ENCODE data around the gene RXFP4. TPM values are rescaled to one million over a fixed set of nuclear protein-coding genes. Genes with fewer than 3 reads are reported as not detected.

Gene RXFP4
- total RNA-seq, 1 experiment from 2014 or later: not detected

GRCh38 chr1:155938220-155938627 is 3.2 kb upstream of the RXFP4 start:
- Histone ChIP-seq H2BK120ac (ENCODE audit: low read depth, low read length, poor library complexity, severe bottlenecking) (no peak overlapping the region), H3K56ac (ENCODE audit: insufficient read length, low read depth, low read length) (no peak overlapping the region)

More at GRCh38 chr1:155938220-155938627, 3.2 kb upstream of the RXFP4 start:
- DNase-seq: no peak
- Histone ChIP-seq H3K14ac (ENCODE audit: insufficient read depth, low read length) (no peak overlapping the region), H4K5ac (ENCODE audit: insufficient read length, low read depth, low read length) (no peak overlapping the region), H2BK12ac (ENCODE audit: insufficient read length, low read depth, low read length) (no peak overlapping the region), H4K8ac (replicated peaks; ENCODE audit: insufficient read length, low read depth, low read length) (no peak overlapping the region), H3K79me1 (ENCODE audit: insufficient read depth, low read depth, low read length, poor library complexity, severe bottlenecking) (peaks cover 4% of the 10 kb centered on the region), H3K27me3 (ENCODE audit: insufficient read depth, low read length) (no peaks in the 10 kb centered on the region), H3K79me2 (ENCODE audit: insufficient read depth, low read length) (peaks cover 7% of the 10 kb centered on the region; the same call in 1 of the 2 replicates), H4K91ac (ENCODE audit: insufficient read length, low read depth, low read length) (no peak overlapping the region), H3K4ac (ENCODE audit: low read depth, low read length) (no peak overlapping the region), H3K23ac (ENCODE audit: insufficient read length, low read depth, low read length) (no peak overlapping the region), H3K4me2 (ENCODE audit: insufficient read depth, insufficient read length, low read length) (no peak overlapping the region), H3K18ac (ENCODE audit: insufficient read length, low read depth, low read length) (no peak overlapping the region), H2AK5ac (ENCODE audit: insufficient read length, low read length) (no peak overlapping the region), H2BK20ac (ENCODE audit: low read depth, low read length, poor library complexity, severe bottlenecking) (no peak overlapping the region), H3K23me2 (ENCODE audit: insufficient read length, low read depth, low read length, poor library complexity, severe bottlenecking) (peaks cover 6% of the 10 kb centered on the region), H2BK15ac (ENCODE audit: low read depth, low read length) (no peak overlapping the region), H2BK5ac (ENCODE audit: insufficient read length, low read length) (no peak overlapping the region), H3K27ac (ENCODE audit: insufficient read length, low read depth, low read length) (no peak overlapping the region), H3T11ph (ENCODE audit: low read length) (no peak overlapping the region), H3K4me1 (ENCODE audit: insufficient read depth, low read length) (no peaks in the 10 kb centered on the region; the same call in 1 of the 2 replicates), H3K9me3 (ENCODE audit: control insufficient read depth, low read depth, low read length) (no peaks in the 10 kb centered on the region), H3K9ac (ENCODE audit: extremely low read depth, insufficient read length, low read length) (no peak overlapping the region), H4K20me1 (ENCODE audit: control insufficient read depth, insufficient read depth, insufficient read length) (no peaks in the 10 kb centered on the region), H2AFZ (ENCODE audit: low read length) (no peak overlapping the region)
- H3K4me3 Mint-ChIP-seq: no peak overlapping the region
- peaks cover 11% of the 10 kb centered on the region in 2 experiments for H3K4me1 Mint-ChIP-seq
- no CpG with 5 or more reads among the region's 1 CpG for WGBS (ENCODE audit: extremely low coverage, insufficient read length, low lambda C conversion rate)
- TF ChIP-seq, protein P1, sequence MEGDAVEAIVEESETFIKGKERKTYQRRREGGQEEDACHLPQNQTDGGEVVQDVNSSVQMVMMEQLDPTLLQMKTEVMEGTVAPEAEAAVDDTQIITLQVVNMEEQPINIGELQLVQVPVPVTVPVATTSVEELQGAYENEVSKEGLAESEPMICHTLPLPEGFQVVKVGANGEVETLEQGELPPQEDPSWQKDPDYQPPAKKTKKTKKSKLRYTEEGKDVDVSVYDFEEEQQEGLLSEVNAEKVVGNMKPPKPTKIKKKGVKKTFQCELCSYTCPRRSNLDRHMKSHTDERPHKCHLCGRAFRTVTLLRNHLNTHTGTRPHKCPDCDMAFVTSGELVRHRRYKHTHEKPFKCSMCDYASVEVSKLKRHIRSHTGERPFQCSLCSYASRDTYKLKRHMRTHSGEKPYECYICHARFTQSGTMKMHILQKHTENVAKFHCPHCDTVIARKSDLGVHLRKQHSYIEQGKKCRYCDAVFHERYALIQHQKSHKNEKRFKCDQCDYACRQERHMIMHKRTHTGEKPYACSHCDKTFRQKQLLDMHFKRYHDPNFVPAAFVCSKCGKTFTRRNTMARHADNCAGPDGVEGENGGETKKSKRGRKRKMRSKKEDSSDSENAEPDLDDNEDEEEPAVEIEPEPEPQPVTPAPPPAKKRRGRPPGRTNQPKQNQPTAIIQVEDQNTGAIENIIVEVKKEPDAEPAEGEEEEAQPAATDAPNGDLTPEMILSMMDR (conservative IDR thresholded peaks at IDR 0.05): peak; percentile 74
- peak overlapping the region in 1 of 3 experiments; percentile 7; a peak in 1 of 7 replicates for H3K27ac Mint-ChIP-seq
- H3K27me3 Mint-ChIP-seq (ENCODE audit: low read depth): no peaks in the 10 kb centered on the region; the same call in none of the 2 replicates
- no peaks in the 10 kb centered on the region; a peak in 2 of 7 replicates for H3K36me3 Mint-ChIP-seq (ENCODE audit: insufficient read depth in 1 of 3, low read depth in 3 of 3)
- H3K9me3 Mint-ChIP-seq: no peaks in the 10 kb centered on the region
